ENCODE measurements around the gene PRTFDC1.

PRTFDC1 gene

GRCh38 chr10:24834869-24835268 is 117.5 kb downstream of the PRTFDC1 start:
- TF ChIP-seq CTCF (IDR thresholded peaks at IDR 0.05; ENCODE audit: borderline replicate concordance, control extremely low read depth, extremely low read depth, insufficient read depth, missing control alignments): no peak
- in situ Hi-C loops (cut with MboI; ENCODE audit: low sequenced_read_pairs, unreplicated experiment): no loop called here
- no peak for DNase-seq (ENCODE audit: low spot score)

GRCh38 chr10:24826009-24826408 is 126.4 kb downstream of the PRTFDC1 start:
- DNase-seq (ENCODE audit: low spot score): no peak
- in situ Hi-C loops (cut with MboI; ENCODE audit: low sequenced_read_pairs, unreplicated experiment): no loop called here
- no peak for TF ChIP-seq CTCF (IDR thresholded peaks at IDR 0.05; ENCODE audit: borderline replicate concordance, control extremely low read depth, extremely low read depth, insufficient read depth, missing control alignments)

- in situ Hi-C loops (cut with MboI; ENCODE audit: low sequenced_read_pairs, unreplicated experiment): no loop called here
- DNase-seq (ENCODE audit: low spot score): no peak
- TF ChIP-seq CTCF (IDR thresholded peaks at IDR 0.05; ENCODE audit: borderline replicate concordance, control extremely low read depth, extremely low read depth, insufficient read depth, missing control alignments): no peak
These were observed 126.9 kb downstream of the PRTFDC1 start for GRCh38 chr10:24825551-24825950.

- no peak for DNase-seq (ENCODE audit: low spot score)
- in situ Hi-C loops (cut with MboI; ENCODE audit: low sequenced_read_pairs, unreplicated experiment): no loop called here
- no peak for TF ChIP-seq CTCF (IDR thresholded peaks at IDR 0.05; ENCODE audit: borderline replicate concordance, control extremely low read depth, extremely low read depth, insufficient read depth, missing control alignments)
These were observed 127.9 kb downstream of the PRTFDC1 start for GRCh38 chr10:24824536-24824935.

GRCh38 chr10:24824124-24824523 is 128.3 kb downstream of the PRTFDC1 start:
- no peak for DNase-seq (ENCODE audit: low spot score)
- no peak for TF ChIP-seq CTCF (IDR thresholded peaks at IDR 0.05; ENCODE audit: borderline replicate concordance, control extremely low read depth, extremely low read depth, insufficient read depth, missing control alignments)
- in situ Hi-C loops (cut with MboI; ENCODE audit: low sequenced_read_pairs, unreplicated experiment): no loop called here

- in situ Hi-C loops (cut with MboI; ENCODE audit: low sequenced_read_pairs, unreplicated experiment): no loop called here
- DNase-seq (ENCODE audit: low spot score): peak; percentile 54
- TF ChIP-seq CTCF (IDR thresholded peaks at IDR 0.05; ENCODE audit: borderline replicate concordance, control extremely low read depth, extremely low read depth, insufficient read depth, missing control alignments): no peak
These were observed 129.8 kb downstream of the PRTFDC1 start for GRCh38 chr10:24822590-24822989.

- in situ Hi-C loops (cut with MboI; ENCODE audit: low sequenced_read_pairs, unreplicated experiment): no loop called here
- no peak for TF ChIP-seq CTCF (IDR thresholded peaks at IDR 0.05; ENCODE audit: borderline replicate concordance, control extremely low read depth, extremely low read depth, insufficient read depth, missing control alignments)
- no peak for DNase-seq (ENCODE audit: low spot score)
These were observed 130.4 kb downstream of the PRTFDC1 start for GRCh38 chr10:24821986-24822385.
